HG03432 (cell line): Measurements from ENCODE around the gene ST3GAL5.

ENCODE experiments used
- ATAC-seq: cut with Tn5 transposase; IDR thresholded peaks from one replicate; pipeline ENCODE4 v1.9.1; 2021; ENCODE audit warnings: mild to moderate bottlenecking, moderate library complexity; ENCODE audit not compliant: unreplicated experiment

The ST3GAL5 gene

DNA sequence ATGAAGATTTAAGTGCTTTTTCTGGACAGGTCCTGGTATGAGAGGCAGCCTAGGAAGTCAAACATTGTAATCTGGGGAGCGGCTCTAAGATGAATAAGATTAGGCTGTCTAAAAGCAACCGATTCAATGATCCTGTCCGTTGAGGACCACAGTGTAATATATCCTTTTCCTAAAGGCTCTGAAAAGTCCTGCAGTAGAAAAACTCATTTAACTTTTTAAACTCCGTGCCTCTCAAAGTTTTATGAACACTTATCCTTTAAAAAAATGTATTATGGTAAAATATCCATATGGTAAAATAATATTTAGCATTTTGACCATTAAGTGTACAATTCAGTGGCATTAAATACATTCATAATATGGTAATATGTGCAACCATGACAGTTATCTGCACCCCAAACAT, 95.2 kb downstream of the ST3GAL5 start:
- ATAC-seq, result no peak

DNA sequence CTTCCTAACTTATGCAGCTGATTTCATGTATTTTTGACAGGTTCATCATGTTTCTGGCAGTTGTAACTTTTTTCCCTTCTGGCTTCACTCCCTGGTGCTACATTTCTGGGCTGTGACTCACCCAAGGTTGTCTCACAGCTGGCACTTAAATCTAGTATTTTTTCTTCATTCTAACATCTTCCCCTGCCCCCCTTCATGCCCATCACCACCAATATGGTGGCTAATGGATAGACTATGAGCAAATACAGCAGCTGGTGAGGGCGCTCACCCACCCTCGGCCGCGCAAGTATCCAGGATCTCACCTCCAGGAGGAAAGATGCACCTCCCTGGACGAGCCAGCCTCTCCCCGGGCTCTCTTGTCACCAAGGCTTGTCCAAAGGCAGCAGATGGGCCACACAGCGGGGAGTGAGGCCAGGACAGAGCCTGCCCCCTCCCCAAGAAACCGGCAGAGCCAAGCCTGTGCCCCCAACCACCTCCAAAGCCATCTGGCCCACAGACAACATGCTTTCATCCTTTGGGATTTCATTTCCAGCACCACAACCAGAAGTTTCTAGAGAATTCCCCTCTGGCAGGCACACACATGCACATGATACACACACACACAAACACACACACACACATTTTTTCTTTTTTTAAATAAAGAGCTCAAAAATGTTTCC, 95.9 kb downstream of the ST3GAL5 start:
- no peak for ATAC-seq

DNA sequence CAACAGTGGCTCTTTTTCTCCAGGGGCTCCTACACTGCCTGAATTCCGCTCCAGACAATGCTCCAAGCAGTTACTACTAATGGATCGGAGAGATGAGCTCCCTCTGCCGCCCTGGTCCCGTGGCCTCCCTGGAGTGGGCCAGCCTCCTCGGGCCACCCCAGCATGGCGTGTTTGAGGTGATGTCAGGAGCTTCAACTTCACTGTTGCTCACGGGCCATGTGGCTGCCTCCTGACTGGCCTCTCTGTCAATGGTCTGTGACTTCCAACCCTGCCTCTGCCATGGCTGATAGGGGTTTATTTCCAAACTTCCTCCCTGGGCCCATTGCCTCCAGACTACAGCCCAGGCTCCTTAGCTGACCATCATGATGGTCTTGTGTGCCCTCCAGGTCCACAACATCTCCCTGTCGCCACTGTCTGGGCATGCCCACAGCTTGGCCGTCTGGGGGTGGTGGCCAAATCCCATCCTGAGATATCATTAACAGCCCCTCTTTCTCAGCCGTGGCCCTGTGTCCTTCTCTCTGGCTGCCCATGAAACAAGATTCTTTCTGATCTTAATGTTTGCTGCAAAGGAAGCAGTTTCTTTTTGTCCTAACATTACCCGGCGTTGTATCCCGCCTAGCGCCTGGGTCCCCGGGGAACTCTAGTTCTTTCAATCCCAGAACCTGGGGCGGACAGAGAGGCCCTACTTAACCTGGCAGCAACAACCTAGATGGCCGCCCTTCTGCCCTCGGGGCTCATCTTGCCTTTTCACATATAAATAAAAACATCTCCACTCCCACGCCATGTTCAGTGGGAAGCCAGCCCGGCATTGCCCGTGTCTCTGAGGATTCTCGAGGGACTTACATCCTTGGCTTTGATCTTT, 96.9 kb downstream of the ST3GAL5 start:
- no peak for ATAC-seq

DNA sequence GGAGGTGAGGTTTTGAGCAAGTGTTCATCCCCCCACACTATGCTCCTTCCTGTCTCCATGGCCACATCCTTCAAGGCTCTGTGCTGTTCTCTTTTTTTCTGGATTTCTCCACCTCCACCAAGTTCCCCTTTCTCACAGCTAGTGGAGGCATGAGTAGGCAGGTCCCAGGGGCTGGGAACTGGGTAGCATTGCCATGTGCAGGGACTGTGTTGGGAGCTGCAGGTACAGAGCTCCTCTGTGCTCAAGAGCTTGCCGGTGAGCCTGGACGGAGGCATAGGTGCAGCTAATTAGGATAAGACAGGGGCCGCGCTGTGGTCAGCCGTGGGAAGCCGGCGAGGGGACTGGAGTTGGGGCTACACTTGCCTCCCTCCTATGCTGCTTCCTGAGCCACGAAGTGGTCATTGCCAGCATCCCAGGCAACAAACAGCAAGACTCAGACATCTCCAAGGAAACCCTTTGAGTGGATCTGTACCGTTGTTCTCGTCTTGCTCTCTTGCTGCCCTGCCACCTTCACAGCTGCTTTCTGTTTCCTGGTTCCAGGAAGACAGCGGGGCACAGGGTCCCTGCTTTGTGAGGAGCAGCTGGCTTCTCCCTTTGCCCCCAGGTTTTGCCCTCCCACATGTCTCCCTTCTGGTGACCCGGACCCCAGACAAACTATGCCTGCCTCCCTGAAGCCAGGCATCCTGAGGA, 98.1 kb downstream of the ST3GAL5 start:
- no peak for ATAC-seq

DNA sequence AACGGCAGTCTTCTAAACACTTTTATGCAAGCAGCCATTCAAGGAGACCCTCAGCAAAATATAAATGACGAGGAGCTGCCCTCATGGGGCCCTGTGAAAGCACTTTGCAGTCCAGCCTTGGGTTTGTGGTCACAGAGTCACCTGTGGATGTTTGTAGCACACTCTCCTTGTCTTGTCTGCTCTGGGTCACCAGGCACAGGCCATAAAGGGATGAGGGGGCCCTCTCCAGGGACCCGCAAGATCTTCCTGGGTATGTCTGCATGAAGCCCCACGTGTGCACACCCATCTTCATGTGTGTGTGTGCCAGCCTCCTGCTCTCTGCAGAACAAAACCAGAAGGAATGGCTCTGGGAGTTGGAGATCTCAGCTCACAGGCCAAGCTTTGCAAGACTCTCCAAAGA, 98.8 kb downstream of the ST3GAL5 start:
- no peak for ATAC-seq

DNA sequence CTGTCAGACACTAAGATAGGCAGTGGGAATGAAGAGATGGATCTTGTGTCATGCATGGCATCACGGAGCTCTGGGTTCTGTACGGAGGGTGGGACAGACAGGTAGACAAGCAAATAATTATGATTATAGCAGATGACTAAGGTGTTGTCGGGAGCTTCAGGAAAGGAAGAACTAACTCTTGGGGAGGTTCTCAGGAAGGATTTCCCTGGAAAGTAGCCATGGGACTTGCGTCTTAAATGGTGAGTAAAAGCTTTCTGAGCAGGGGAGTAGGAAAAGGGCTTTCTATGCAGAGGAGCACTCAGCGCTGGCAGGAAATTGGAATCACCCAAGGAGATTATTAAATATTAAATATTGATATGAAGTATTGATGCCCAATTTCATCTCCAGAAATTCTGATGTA, 99.5 kb downstream of the ST3GAL5 start:
- ATAC-seq, result no peak

DNA sequence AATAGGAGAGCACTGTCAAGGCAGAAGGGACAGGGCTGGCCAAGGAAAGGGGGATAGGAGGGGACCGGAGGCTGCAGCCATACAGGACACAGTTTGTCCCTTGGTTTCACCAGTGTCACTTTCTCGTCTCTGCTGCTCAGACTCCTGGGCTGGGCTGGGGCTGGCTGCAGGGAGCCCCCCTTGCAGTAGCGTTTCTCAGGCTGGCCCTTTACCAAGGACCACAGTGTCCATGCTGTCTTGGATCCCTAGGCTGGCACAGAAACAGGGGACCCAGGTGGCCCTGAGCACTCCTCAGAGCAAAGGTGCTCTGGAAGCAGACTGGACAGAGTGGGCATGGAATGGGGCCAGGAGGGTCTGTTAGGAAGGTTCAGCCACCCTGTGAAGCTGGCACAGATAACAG, 100.2 kb downstream of the ST3GAL5 start:
- no peak for ATAC-seq

DNA sequence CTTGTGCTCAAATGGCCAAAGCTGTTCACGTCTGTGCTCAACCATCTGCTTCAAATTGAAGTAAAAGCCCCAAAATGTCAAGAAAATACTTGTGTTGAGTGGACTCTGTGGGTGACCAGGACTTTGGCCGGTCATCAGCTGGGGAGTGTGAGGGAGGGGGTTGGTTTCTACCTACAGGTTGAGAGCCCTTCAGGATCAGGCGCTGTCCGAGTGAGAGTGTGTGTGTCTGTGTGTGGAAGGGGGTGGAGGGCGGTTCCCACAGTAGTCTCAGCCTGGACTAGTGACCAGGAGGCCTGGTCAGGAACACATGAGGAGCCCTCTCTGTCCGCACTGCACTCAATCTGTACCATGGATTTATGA, 100.8 kb downstream of the ST3GAL5 start:
- ATAC-seq, result no peak

DNA sequence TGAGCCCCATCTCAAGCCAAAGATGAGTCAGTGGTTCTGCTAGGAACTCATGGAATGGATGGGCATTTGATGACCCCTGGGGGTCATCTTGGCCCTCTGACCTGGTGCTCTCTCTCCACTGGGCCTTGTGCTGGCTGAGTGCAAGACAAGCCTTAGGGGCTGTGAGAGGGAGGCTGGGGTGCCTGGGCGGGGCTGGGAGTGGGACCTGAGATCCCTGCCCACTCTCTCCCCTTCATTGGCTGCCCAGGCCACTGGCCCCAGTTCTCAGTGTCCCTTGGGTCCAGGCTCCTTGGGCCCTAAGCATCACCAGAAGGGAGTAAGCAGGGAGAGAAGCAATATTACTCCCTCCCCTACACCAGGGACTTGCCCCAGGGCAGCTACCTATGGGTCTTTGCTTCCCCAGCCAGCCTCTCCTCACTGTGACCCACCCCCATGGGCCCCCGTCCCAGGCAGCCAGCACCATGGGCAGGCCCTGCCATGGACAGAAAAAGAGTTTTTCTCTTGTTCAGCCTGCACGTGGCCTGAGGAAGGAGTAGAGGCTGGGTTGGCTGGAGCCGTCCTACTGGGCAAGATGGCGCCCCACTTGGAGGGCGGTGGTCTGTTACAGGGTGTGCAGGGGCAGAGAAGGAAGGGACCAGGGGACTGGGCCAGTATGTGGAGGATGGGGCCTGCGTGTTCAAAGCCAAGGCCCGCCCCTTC, 101.4 kb downstream of the ST3GAL5 start:
- no peak for ATAC-seq
